Measurements from ENCODE around the gene SLC22A1. TPM values are rescaled to one million over a fixed set of nuclear protein-coding genes. Genes with fewer than 3 reads are reported as not detected.

The SLC22A1 gene
- total RNA-seq, 1 experiment from 2014 or later: 0.98 TPM

DNA sequence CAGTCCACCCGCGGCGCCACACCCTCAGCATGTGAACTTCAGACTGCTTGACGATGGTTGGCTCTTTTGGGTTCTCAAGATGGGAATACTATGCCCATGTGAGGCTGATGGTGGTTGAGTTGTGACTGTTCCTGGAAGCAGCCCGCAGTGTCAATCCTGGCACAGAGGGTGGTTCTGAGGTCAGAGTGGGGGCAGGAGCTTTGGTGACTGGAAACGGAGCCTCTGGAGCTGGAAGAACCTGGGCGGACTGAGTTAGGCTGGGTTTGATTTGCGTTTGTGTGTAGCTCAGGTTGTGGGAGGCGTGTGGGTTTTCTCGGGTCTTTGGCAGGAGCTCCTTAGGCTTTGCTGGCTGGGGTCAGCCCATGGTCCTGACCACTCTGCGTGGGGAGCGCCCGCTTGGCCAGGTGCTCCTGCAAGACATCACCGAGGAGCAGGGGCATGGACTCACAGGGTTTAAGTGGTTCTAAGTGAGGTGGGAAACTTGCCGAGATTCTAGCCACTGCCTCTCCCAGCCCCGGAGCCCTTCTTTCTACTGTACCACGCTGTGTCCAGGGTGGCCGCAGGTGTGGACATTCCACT is 37.3 kb upstream of the SLC22A1 start:
- in situ Hi-C loops (cut with HindIII; ENCODE audit: low pct_unique_long_range_greater_than_20kb, low sequenced_read_pairs): no loop called here
- BruUV-seq (replicated peaks): no TSS peak
- no peak overlapping the region for H3K27ac ChIP-seq (ENCODE audit: low read length)
- CTCF ChIA-PET: no interaction called here
- H3K27me3 ChIP-seq (ENCODE audit: control insufficient read depth, insufficient read depth, low read length): no peaks in the 10 kb centered on the region
- peaks cover 2% of the 10 kb centered on the region for H3K36me3 ChIP-seq (ENCODE audit: control insufficient read depth, insufficient read depth, low read length)
- no peak for DNase-seq (ENCODE audit: low read depth, low spot score)
- POLR2A ChIA-PET: no interaction called here
- no peaks in the 10 kb centered on the region for H3K9me3 ChIP-seq (ENCODE audit: control insufficient read depth, insufficient read depth, low read depth, low read length)
- no peak for ATAC-seq
- intact Hi-C loops (cut with micrococcal nuclease; ENCODE audit: unreplicated experiment): no loop called here
- TF ChIP-seq TCF7L2 (IDR thresholded peaks at IDR 0.05; ENCODE audit: low read depth, low read length): no peak
- TF ChIP-seq SIN3A (IDR thresholded peaks at IDR 0.05; ENCODE audit: borderline replicate concordance, insufficient read depth, low read depth, low read length): no peak
- TF ChIP-seq, protein P1, sequence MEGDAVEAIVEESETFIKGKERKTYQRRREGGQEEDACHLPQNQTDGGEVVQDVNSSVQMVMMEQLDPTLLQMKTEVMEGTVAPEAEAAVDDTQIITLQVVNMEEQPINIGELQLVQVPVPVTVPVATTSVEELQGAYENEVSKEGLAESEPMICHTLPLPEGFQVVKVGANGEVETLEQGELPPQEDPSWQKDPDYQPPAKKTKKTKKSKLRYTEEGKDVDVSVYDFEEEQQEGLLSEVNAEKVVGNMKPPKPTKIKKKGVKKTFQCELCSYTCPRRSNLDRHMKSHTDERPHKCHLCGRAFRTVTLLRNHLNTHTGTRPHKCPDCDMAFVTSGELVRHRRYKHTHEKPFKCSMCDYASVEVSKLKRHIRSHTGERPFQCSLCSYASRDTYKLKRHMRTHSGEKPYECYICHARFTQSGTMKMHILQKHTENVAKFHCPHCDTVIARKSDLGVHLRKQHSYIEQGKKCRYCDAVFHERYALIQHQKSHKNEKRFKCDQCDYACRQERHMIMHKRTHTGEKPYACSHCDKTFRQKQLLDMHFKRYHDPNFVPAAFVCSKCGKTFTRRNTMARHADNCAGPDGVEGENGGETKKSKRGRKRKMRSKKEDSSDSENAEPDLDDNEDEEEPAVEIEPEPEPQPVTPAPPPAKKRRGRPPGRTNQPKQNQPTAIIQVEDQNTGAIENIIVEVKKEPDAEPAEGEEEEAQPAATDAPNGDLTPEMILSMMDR (IDR thresholded peaks at IDR 0.05): no peak
- TF ChIP-seq, protein P2, sequence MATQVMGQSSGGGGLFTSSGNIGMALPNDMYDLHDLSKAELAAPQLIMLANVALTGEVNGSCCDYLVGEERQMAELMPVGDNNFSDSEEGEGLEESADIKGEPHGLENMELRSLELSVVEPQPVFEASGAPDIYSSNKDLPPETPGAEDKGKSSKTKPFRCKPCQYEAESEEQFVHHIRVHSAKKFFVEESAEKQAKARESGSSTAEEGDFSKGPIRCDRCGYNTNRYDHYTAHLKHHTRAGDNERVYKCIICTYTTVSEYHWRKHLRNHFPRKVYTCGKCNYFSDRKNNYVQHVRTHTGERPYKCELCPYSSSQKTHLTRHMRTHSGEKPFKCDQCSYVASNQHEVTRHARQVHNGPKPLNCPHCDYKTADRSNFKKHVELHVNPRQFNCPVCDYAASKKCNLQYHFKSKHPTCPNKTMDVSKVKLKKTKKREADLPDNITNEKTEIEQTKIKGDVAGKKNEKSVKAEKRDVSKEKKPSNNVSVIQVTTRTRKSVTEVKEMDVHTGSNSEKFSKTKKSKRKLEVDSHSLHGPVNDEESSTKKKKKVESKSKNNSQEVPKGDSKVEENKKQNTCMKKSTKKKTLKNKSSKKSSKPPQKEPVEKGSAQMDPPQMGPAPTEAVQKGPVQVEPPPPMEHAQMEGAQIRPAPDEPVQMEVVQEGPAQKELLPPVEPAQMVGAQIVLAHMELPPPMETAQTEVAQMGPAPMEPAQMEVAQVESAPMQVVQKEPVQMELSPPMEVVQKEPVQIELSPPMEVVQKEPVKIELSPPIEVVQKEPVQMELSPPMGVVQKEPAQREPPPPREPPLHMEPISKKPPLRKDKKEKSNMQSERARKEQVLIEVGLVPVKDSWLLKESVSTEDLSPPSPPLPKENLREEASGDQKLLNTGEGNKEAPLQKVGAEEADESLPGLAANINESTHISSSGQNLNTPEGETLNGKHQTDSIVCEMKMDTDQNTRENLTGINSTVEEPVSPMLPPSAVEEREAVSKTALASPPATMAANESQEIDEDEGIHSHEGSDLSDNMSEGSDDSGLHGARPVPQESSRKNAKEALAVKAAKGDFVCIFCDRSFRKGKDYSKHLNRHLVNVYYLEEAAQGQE (IDR thresholded peaks at IDR 0.05; ENCODE audit: insufficient read depth in 1 of 2, low read depth in 2 of 2, low read length in 1 of 2): no peak
- no peak for TF ChIP-seq POLR2AphosphoS5 (IDR thresholded peaks at IDR 0.05; ENCODE audit: low read depth, low read length)
- H3K4me1 ChIP-seq (ENCODE audit: control insufficient read depth, insufficient read depth, low read length): no peaks in the 10 kb centered on the region
- no peak overlapping the region for H3K4me3 ChIP-seq (ENCODE audit: low read depth in 2 of 2, low read length in 2 of 2)

DNA sequence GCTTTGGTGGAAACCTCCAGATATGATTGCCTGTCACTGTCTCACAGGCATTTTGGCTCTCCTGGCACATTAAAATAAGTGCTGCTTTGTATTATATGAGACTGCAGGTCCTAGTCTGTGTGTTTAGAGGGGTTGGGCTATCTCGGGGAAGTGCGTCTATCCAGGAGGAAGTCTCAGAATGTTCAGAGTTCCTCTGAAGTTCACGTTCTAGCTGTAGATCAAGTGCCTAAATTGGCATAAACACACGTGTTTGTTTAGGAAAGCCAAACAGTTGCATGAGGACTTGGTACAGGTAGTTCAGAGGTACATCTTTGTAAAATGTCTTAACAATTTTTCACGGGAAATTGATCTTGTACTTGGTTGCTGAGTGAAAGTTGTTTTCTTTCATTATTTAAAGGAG is 36.4 kb upstream of the SLC22A1 start:
- TF ChIP-seq TCF7L2 (IDR thresholded peaks at IDR 0.05; ENCODE audit: low read depth, low read length): no peak
- no peak for TF ChIP-seq POLR2AphosphoS5 (IDR thresholded peaks at IDR 0.05; ENCODE audit: low read depth, low read length)
- no peak for DNase-seq (ENCODE audit: low read depth, low spot score)
- POLR2A ChIA-PET: no interaction called here
- intact Hi-C loops (cut with micrococcal nuclease; ENCODE audit: unreplicated experiment): loop anchor here (5.0 kb wide), 1 partner anchor 372 kb away; no protein-coding TSS in a partner anchor
- Histone ChIP-seq H3K36me3 (ENCODE audit: control insufficient read depth, insufficient read depth, low read length) (peaks cover 8% of the 10 kb centered on the region), H3K9me3 (ENCODE audit: control insufficient read depth, insufficient read depth, low read depth, low read length) (no peaks in the 10 kb centered on the region), H3K4me1 (ENCODE audit: control insufficient read depth, insufficient read depth, low read length) (no peaks in the 10 kb centered on the region), H3K27ac (ENCODE audit: low read length) (no peak overlapping the region), H3K4me3 (ENCODE audit: low read depth in 2 of 2, low read length in 2 of 2) (no peak overlapping the region), H3K27me3 (ENCODE audit: control insufficient read depth, insufficient read depth, low read length) (no peaks in the 10 kb centered on the region)
- CTCF ChIA-PET: no interaction called here
- no TSS peak for BruUV-seq (replicated peaks)
- in situ Hi-C loops (cut with HindIII; ENCODE audit: low pct_unique_long_range_greater_than_20kb, low sequenced_read_pairs): no loop called here
- ATAC-seq: no peak

DNA sequence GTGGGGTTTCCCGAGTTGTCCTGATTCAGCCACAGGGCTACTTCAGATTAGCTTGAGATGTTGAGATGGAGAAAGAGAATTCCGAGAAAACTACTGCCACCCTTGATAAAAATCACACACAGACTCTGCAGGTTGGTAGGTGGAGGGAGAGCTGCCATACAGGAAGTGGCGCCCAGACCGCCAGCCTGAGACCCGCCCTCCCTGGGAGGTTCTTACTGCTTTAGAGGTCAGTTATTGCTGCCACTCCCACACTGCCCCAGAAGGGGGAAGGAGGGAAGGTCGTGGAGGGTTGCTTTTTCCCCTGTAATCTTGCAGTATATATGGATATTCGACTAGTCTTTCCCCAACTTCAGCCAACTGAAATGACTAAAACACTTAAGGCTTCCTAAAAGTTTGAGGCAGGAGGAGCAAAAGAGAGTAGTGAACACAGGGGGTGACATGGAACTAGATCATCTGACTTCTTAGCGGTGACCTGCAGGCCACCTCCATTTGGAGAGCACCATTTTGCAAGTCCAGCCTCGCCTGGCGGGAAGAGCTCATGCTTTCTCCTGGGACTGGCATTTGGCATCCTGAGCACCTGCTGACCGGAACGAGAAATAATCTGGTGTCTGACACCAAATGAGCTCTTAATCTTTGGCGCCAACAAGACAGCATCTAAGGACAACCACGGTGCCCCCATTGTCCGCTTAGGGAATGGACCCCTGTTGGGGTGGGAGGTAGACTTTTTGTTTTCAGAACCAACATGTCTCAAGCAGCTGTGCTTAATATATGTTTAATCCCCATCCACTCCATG is 35.7 kb upstream of the SLC22A1 start:
- no peak for DNase-seq (ENCODE audit: low read depth, low spot score)
- intact Hi-C loops (cut with micrococcal nuclease; ENCODE audit: unreplicated experiment) (loop anchor here (5.0 kb wide), 1 partner anchor 371 kb away; no protein-coding TSS in a partner anchor), in situ Hi-C loops (cut with HindIII; ENCODE audit: low pct_unique_long_range_greater_than_20kb, low sequenced_read_pairs) (no loop called here)
- H3K36me3 ChIP-seq (ENCODE audit: control insufficient read depth, insufficient read depth, low read length): peaks cover 8% of the 10 kb centered on the region
- H3K27me3 ChIP-seq (ENCODE audit: control insufficient read depth, insufficient read depth, low read length): no peaks in the 10 kb centered on the region
- H3K4me1 ChIP-seq (ENCODE audit: control insufficient read depth, insufficient read depth, low read length): no peaks in the 10 kb centered on the region
- no peak for ATAC-seq
- TF ChIP-seq POLR2AphosphoS5 (IDR thresholded peaks at IDR 0.05; ENCODE audit: low read depth, low read length) (no peak), TCF7L2 (IDR thresholded peaks at IDR 0.05; ENCODE audit: low read depth, low read length) (no peak), SIN3A (IDR thresholded peaks at IDR 0.05; ENCODE audit: borderline replicate concordance, insufficient read depth, low read depth, low read length) (no peak)
- TF ChIP-seq, protein P2 (IDR thresholded peaks at IDR 0.05; ENCODE audit: insufficient read depth in 1 of 2, low read depth in 2 of 2, low read length in 1 of 2): no peak
- TF ChIP-seq, protein P1 (IDR thresholded peaks at IDR 0.05): no peak
- H3K9me3 ChIP-seq (ENCODE audit: control insufficient read depth, insufficient read depth, low read depth, low read length): no peaks in the 10 kb centered on the region
- H3K4me3 ChIP-seq (ENCODE audit: low read depth in 2 of 2, low read length in 2 of 2): no peak overlapping the region
- ChIA-PET CTCF (no interaction called here), POLR2A (no interaction called here)
- no TSS peak for BruUV-seq (replicated peaks)
- H3K27ac ChIP-seq (ENCODE audit: low read length): no peak overlapping the region

All from Panc1 (cell line).